ENCODE results near the gene LGALS9. TPM values are rescaled to one million over a fixed set of nuclear protein-coding genes. Genes with fewer than 3 reads are reported as not detected.
"Not testable (repeated sequence)": the region's sequence is repeated elsewhere in the genome, so short reads cannot be mapped to it uniquely, and the experiment has no call there.

The LGALS9 gene
- total RNA-seq, 5 donors from 2014 or later (not counting 1 experiment from before 2014, with no cell fraction given) = 17.8 to 53.3 (median 33.1) TPM

DNA sequence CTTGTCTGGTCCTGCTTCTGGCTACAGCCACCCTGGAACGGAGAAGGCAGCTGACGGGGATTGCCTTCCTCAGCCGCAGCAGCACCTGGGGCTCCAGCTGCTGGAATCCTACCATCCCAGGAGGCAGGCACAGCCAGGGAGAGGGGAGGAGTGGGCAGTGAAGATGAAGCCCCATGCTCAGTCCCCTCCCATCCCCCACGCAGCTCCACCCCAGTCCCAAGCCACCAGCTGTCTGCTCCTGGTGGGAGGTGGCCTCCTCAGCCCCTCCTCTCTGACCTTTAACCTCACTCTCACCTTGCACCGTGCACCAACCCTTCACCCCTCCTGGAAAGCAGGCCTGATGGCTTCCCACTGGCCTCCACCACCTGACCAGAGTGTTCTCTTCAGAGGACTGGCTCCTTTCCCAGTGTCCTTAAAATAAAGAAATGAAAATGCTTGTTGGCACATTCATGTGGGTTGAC, 18.2 kb downstream of the LGALS9 start:
- not testable (repeated sequence) for H3K27ac ChIP-seq (ENCODE audit: low read length)

GRCh38 chr17:27649929-27650328, 18.9 kb downstream of the LGALS9 start:
- no peak overlapping the region for H3K27ac Mint-ChIP-seq
- peaks cover 18% of the 10 kb centered on the region for H3K36me3 Mint-ChIP-seq
- Histone ChIP-seq H3K4me3 (ENCODE audit: control insufficient read depth in 1 of 2, extremely low read depth in 1 of 2, low read length in 1 of 2) (no peak overlapping the region), H3K9me3 (no peaks in the 10 kb centered on the region), H3K27ac (ENCODE audit: low read length) (no peak overlapping the region), H3K4me1 (ENCODE audit: control insufficient read depth in 1 of 2, extremely low read depth in 1 of 2, insufficient read depth in 2 of 2, low read length in 2 of 2) (peaks cover 0 to 8% of the 10 kb centered on the region in 2 experiments), H3K27me3 (replicated peaks in 1 of 2; ENCODE audit: control insufficient read depth in 2 of 2, extremely low read depth in 1 of 2, insufficient read depth in 2 of 2, low read length in 1 of 2) (peaks cover 0 to 6% of the 10 kb centered on the region in 2 experiments), H3K36me3 (ENCODE audit: control insufficient read depth in 2 of 2, extremely low read depth in 1 of 2, insufficient read depth in 1 of 2, low read length in 1 of 2) (peaks cover 6 to 8% of the 10 kb centered on the region in 2 donors)
- no peak overlapping the region for H3K4me3 Mint-ChIP-seq
- CTCF ChIA-PET = interaction anchor here (0.9 to 3.2 kb wide), 6 partner anchors 9 to 51 kb away, joined by 3 to 30 read pairs (median 3); no protein-coding TSS in a partner anchor
- H3K9me3 Mint-ChIP-seq = no peaks in the 10 kb centered on the region
- DNase-seq (no peak), ATAC-seq (replicated peaks in 1 of 4) (no peak)
- POLR2A ChIA-PET = no interaction called here
- H3K4me1 Mint-ChIP-seq = peaks cover 6 to 11% (median 10%) of the 10 kb centered on the region in 3 donors
- 95% methylated on average over 11 of the region's 16 CpGs for WGBS (ENCODE audit: insufficient coverage)
- peaks cover 0 to 2% of the 10 kb centered on the region in 2 donors for H3K27me3 Mint-ChIP-seq

More for the DNA sequence above, 18.2 kb downstream of the LGALS9 start:
- H3K36me3 Mint-ChIP-seq = peaks cover 19% of the 10 kb centered on the region
- H3K4me1 Mint-ChIP-seq; H3K4me1 ChIP-seq (ENCODE audit: control insufficient read depth in 1 of 2, extremely low read depth in 1 of 2, insufficient read depth in 2 of 2, low read length in 2 of 2); H3K9me3 ChIP-seq; H3K27me3 Mint-ChIP-seq; H3K4me3 ChIP-seq (ENCODE audit: control insufficient read depth in 1 of 2, extremely low read depth in 1 of 2, low read length in 1 of 2); H3K36me3 ChIP-seq (ENCODE audit: control insufficient read depth in 2 of 2, extremely low read depth in 1 of 2, insufficient read depth in 1 of 2, low read length in 1 of 2); H3K4me3 Mint-ChIP-seq; H3K9me3 Mint-ChIP-seq; H3K27me3 ChIP-seq (replicated peaks in 1 of 2; ENCODE audit: control insufficient read depth in 2 of 2, extremely low read depth in 1 of 2, insufficient read depth in 2 of 2, low read length in 1 of 2); DNase-seq; H3K27ac Mint-ChIP-seq; POLR2A ChIA-PET; ATAC-seq (replicated peaks in 1 of 4): not testable (repeated sequence)
- CTCF ChIA-PET = interaction anchor here (1.0 to 1.2 kb wide), 3 partner anchors 10 to 48 kb away, joined by 3 read pairs; no protein-coding TSS in a partner anchor
- WGBS (ENCODE audit: insufficient coverage) = 100% methylated on average over 2 of the region's 5 CpGs

DNA sequence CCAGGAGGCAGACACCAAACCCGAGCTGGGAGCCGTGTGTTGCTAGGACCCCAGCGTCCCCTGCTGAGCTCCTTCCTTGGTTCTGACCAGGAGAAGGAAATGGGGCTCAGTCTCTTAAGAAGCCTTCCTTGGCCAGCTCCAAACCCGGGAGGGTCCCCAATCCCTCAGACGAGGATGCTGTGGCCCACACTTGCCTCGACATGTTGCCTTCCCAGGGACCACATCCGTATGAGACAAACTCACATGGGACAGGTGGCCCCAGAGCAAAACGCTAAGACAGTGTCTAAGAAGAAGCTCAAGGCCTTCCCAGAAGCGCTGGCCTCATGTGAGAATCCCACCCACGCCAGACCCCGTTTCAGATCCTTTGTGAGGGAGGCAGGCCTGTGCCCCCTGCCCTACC, 19.8 kb downstream of the LGALS9 start:
- H3K4me3 Mint-ChIP-seq = no peak overlapping the region
- H3K27ac Mint-ChIP-seq = no peak overlapping the region
- peaks cover 6 to 11% (median 10%) of the 10 kb centered on the region in 3 donors for H3K4me1 Mint-ChIP-seq
- Histone ChIP-seq H3K36me3 (ENCODE audit: control insufficient read depth in 2 of 2, extremely low read depth in 1 of 2, insufficient read depth in 1 of 2, low read length in 1 of 2) (peaks cover 6 to 8% of the 10 kb centered on the region in 2 donors), H3K9me3 (no peaks in the 10 kb centered on the region), H3K4me3 (ENCODE audit: control insufficient read depth in 1 of 2, extremely low read depth in 1 of 2, low read length in 1 of 2) (no peak overlapping the region), H3K4me1 (ENCODE audit: control insufficient read depth in 1 of 2, extremely low read depth in 1 of 2, insufficient read depth in 2 of 2, low read length in 2 of 2) (peaks cover 0 to 10% of the 10 kb centered on the region in 2 experiments), H3K27ac (ENCODE audit: low read length) (no peak overlapping the region), H3K27me3 (replicated peaks in 1 of 2; ENCODE audit: control insufficient read depth in 2 of 2, extremely low read depth in 1 of 2, insufficient read depth in 2 of 2, low read length in 1 of 2) (peaks cover 0 to 9% of the 10 kb centered on the region in 2 experiments)
- no peaks in the 10 kb centered on the region for H3K9me3 Mint-ChIP-seq
- H3K27me3 Mint-ChIP-seq = peaks cover 0 to 2% of the 10 kb centered on the region in 2 donors
- POLR2A ChIA-PET = no interaction called here
- CTCF ChIA-PET = interaction anchor here (0.6 to 3.2 kb wide), 17 partner anchors 8 to 744 kb away, joined by 3 to 30 read pairs (median 3); no protein-coding TSS in a partner anchor
- ATAC-seq (replicated peaks in 1 of 4) = no peak
- no peak for DNase-seq
- 88% methylated on average over 11 of the region's 11 CpGs for WGBS (ENCODE audit: insufficient coverage)
- peaks cover 17% of the 10 kb centered on the region for H3K36me3 Mint-ChIP-seq

- peaks cover 0 to 9% of the 10 kb centered on the region in 2 experiments for H3K27me3 ChIP-seq (replicated peaks in 1 of 2; ENCODE audit: control insufficient read depth in 2 of 2, extremely low read depth in 1 of 2, insufficient read depth in 2 of 2, low read length in 1 of 2)
- Mint-ChIP-seq H3K4me1 (peaks cover 6 to 11% (median 10%) of the 10 kb centered on the region in 3 donors), H3K36me3 (peaks cover 15% of the 10 kb centered on the region), H3K27ac (peak overlapping the region in 1 of 2 donors; percentile 44), H3K9me3 (no peaks in the 10 kb centered on the region), H3K4me3 (no peak overlapping the region), H3K27me3 (peaks cover 0 to 2% of the 10 kb centered on the region in 2 donors)
- no peak overlapping the region for H3K4me3 ChIP-seq (ENCODE audit: control insufficient read depth in 1 of 2, extremely low read depth in 1 of 2, low read length in 1 of 2)
- CTCF ChIA-PET = interaction anchor here (0.6 to 3.2 kb wide), 16 partner anchors 12 to 425 kb away, joined by 3 to 30 read pairs (median 3); no protein-coding TSS in a partner anchor
- peak in 33 of 35 experiments; percentile 16 to 75 (median 57) for DNase-seq
- POLR2A ChIA-PET = no interaction called here
- no peak overlapping the region for H3K27ac ChIP-seq (ENCODE audit: low read length)
- no peaks in the 10 kb centered on the region for H3K9me3 ChIP-seq
- ATAC-seq (replicated peaks in 1 of 4) = peak; percentile 49 to 66 (median 59)
- WGBS (ENCODE audit: insufficient coverage) = 49% methylated on average over 10 of the region's 16 CpGs
- peaks cover 0 to 10% of the 10 kb centered on the region in 2 experiments for H3K4me1 ChIP-seq (ENCODE audit: control insufficient read depth in 1 of 2, extremely low read depth in 1 of 2, insufficient read depth in 2 of 2, low read length in 2 of 2)
- peaks cover 6 to 7% of the 10 kb centered on the region in 2 donors for H3K36me3 ChIP-seq (ENCODE audit: control insufficient read depth in 2 of 2, extremely low read depth in 1 of 2, insufficient read depth in 1 of 2, low read length in 1 of 2)
Measured at GRCh38 chr17:27651411-27652345, 20.7 kb downstream of the LGALS9 start.

- H3K27me3 ChIP-seq (replicated peaks in 1 of 2; ENCODE audit: control insufficient read depth in 2 of 2, extremely low read depth in 1 of 2, insufficient read depth in 2 of 2, low read length in 1 of 2); H3K4me1 Mint-ChIP-seq; H3K9me3 Mint-ChIP-seq; H3K4me1 ChIP-seq (ENCODE audit: control insufficient read depth in 1 of 2, extremely low read depth in 1 of 2, insufficient read depth in 2 of 2, low read length in 2 of 2); H3K36me3 Mint-ChIP-seq; H3K27ac Mint-ChIP-seq; ATAC-seq (replicated peaks in 1 of 4); H3K9me3 ChIP-seq; H3K27ac ChIP-seq (ENCODE audit: low read length); H3K36me3 ChIP-seq (ENCODE audit: control insufficient read depth in 2 of 2, extremely low read depth in 1 of 2, insufficient read depth in 1 of 2, low read length in 1 of 2); DNase-seq; H3K4me3 ChIP-seq (ENCODE audit: control insufficient read depth in 1 of 2, extremely low read depth in 1 of 2, low read length in 1 of 2); POLR2A ChIA-PET; H3K4me3 Mint-ChIP-seq; H3K27me3 Mint-ChIP-seq: not testable (repeated sequence)
- CTCF ChIA-PET = interaction anchor here (0.6 to 1.0 kb wide), 4 partner anchors 10 to 408 kb away, joined by 3 to 6 read pairs (median 3); no protein-coding TSS in a partner anchor
- WGBS (ENCODE audit: insufficient coverage) = 77% methylated on average over 7 of the region's 9 CpGs
Measured at GRCh38 chr17:27653449-27653971, 22.5 kb downstream of the LGALS9 start.

- no peak for DNase-seq
- no peak overlapping the region for H3K27ac Mint-ChIP-seq
- no peaks in the 10 kb centered on the region for H3K36me3 ChIP-seq (ENCODE audit: control insufficient read depth in 2 of 2, extremely low read depth in 1 of 2, insufficient read depth in 1 of 2, low read length in 1 of 2)
- H3K27ac ChIP-seq (ENCODE audit: low read length) = no peak overlapping the region
- H3K9me3 ChIP-seq = no peaks in the 10 kb centered on the region
- H3K4me3 ChIP-seq (ENCODE audit: control insufficient read depth in 1 of 2, extremely low read depth in 1 of 2, low read length in 1 of 2) = no peak overlapping the region
- ATAC-seq (replicated peaks in 1 of 4) = no peak
- no peak overlapping the region for H3K4me3 Mint-ChIP-seq
- WGBS (ENCODE audit: insufficient coverage) = 97% methylated on average over 13 of the region's 15 CpGs
- H3K27me3 Mint-ChIP-seq = peaks cover 0 to 2% of the 10 kb centered on the region in 2 donors
- peaks cover 6 to 8% (median 7%) of the 10 kb centered on the region in 3 donors for H3K4me1 Mint-ChIP-seq
- ChIA-PET CTCF (interaction anchor here (0.6 to 2.0 kb wide), 9 partner anchors 10 to 498 kb away, joined by 3 to 9 read pairs (median 3); no protein-coding TSS in a partner anchor), POLR2A (no interaction called here)
- H3K27me3 ChIP-seq (replicated peaks in 1 of 2; ENCODE audit: control insufficient read depth in 2 of 2, extremely low read depth in 1 of 2, insufficient read depth in 2 of 2, low read length in 1 of 2) = peaks cover 0 to 9% of the 10 kb centered on the region in 2 experiments
- H3K9me3 Mint-ChIP-seq = no peaks in the 10 kb centered on the region
- H3K36me3 Mint-ChIP-seq = peaks cover 3% of the 10 kb centered on the region
- peaks cover 0 to 8% of the 10 kb centered on the region in 2 experiments for H3K4me1 ChIP-seq (ENCODE audit: control insufficient read depth in 1 of 2, extremely low read depth in 1 of 2, insufficient read depth in 2 of 2, low read length in 2 of 2)
Measured at GRCh38 chr17:27654136-27654535, 23.1 kb downstream of the LGALS9 start.
